Measurements from ENCODE around the gene PDSS1. TPM values are rescaled to one million over a fixed set of nuclear protein-coding genes. Genes with fewer than 3 reads are reported as not detected.
"Not testable (repeated sequence)": the region's sequence is repeated elsewhere in the genome, so short reads cannot be mapped to it uniquely, and the experiment has no call there.

Gene PDSS1
- polyA plus RNA-seq, 1 donor (not counting 4 experiments of a cell fraction or from before 2014, with no cell fraction given) = 36.6 TPM

- dilution Hi-C loops (cut with MboI; ENCODE audit: extremely low pct_ligation_motif_present, low sequenced_read_pairs) = no loop called here
- Histone ChIP-seq H3K9me1 (ENCODE audit: control insufficient read depth, extremely low read depth, insufficient read depth, low read length) (no peaks in the 10 kb centered on the region), H2AFZ (ENCODE audit: control insufficient read depth, low read length) (no peak overlapping the region), H3K9ac (ENCODE audit: control insufficient read depth, extremely low read depth, insufficient read depth, low read length) (no peak overlapping the region), H3K27ac (ENCODE audit: control insufficient read depth, insufficient read depth, low read length) (no peak overlapping the region), H3K79me2 (ENCODE audit: control insufficient read depth, insufficient read depth, low read length) (no peaks in the 10 kb centered on the region), H3K9me3 (ENCODE audit: control insufficient read depth, low read depth, low read length) (no peaks in the 10 kb centered on the region), H3K4me3 (ENCODE audit: control insufficient read depth in 2 of 3, extremely low read depth in 1 of 3, insufficient read depth in 2 of 3, low read depth in 1 of 3, low read length in 3 of 3) (no peak overlapping the region), H3K4me1 (ENCODE audit: control insufficient read depth, extremely low read depth, insufficient read depth, low read length) (no peaks in the 10 kb centered on the region), H3K36me3 (ENCODE audit: control insufficient read depth in 2 of 2, extremely low read depth in 1 of 2, insufficient read depth in 2 of 2, low read length in 2 of 2) (no peaks in the 10 kb centered on the region), H4K20me1 (ENCODE audit: control insufficient read depth, extremely low read depth, insufficient read depth, low read length) (no peaks in the 10 kb centered on the region), H3K4me2 (ENCODE audit: control insufficient read depth, extremely low read depth, insufficient read depth, low read depth, low read length) (no peak overlapping the region), H3K27me3 (ENCODE audit: control insufficient read depth, extremely low read depth, insufficient read depth, low read length) (no peaks in the 10 kb centered on the region)
- TF ChIP-seq, protein P1, sequence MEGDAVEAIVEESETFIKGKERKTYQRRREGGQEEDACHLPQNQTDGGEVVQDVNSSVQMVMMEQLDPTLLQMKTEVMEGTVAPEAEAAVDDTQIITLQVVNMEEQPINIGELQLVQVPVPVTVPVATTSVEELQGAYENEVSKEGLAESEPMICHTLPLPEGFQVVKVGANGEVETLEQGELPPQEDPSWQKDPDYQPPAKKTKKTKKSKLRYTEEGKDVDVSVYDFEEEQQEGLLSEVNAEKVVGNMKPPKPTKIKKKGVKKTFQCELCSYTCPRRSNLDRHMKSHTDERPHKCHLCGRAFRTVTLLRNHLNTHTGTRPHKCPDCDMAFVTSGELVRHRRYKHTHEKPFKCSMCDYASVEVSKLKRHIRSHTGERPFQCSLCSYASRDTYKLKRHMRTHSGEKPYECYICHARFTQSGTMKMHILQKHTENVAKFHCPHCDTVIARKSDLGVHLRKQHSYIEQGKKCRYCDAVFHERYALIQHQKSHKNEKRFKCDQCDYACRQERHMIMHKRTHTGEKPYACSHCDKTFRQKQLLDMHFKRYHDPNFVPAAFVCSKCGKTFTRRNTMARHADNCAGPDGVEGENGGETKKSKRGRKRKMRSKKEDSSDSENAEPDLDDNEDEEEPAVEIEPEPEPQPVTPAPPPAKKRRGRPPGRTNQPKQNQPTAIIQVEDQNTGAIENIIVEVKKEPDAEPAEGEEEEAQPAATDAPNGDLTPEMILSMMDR (optimal IDR thresholded peaks at IDR 0.05 in 1 of 3, IDR thresholded peaks at IDR 0.05 in 1 of 3, conservative IDR thresholded peaks at IDR 0.05 in 1 of 3; ENCODE audit: extremely low read depth in 1 of 3, insufficient read depth in 2 of 3, low read length in 3 of 3) = no peak
- TF ChIP-seq EZH2 (IDR thresholded peaks at IDR 0.05; ENCODE audit: low read length) = no peak
- DNase-seq (ENCODE audit: low read depth, low spot score) = no peak
- FAIRE-seq = no peak
Measured at GRCh38 chr10:26650406-26650805, 47.1 kb upstream of the PDSS1 start.

GRCh38 chr10:26651476-26651875 is 46.0 kb upstream of the PDSS1 start:
- H3K27ac ChIP-seq (ENCODE audit: control insufficient read depth, insufficient read depth, low read length); H2AFZ ChIP-seq (ENCODE audit: control insufficient read depth, low read length); H3K9ac ChIP-seq (ENCODE audit: control insufficient read depth, extremely low read depth, insufficient read depth, low read length); dilution Hi-C loops (cut with MboI; ENCODE audit: extremely low pct_ligation_motif_present, low sequenced_read_pairs); H3K79me2 ChIP-seq (ENCODE audit: control insufficient read depth, insufficient read depth, low read length); H3K4me3 ChIP-seq (ENCODE audit: control insufficient read depth in 2 of 3, extremely low read depth in 1 of 3, insufficient read depth in 2 of 3, low read depth in 1 of 3, low read length in 3 of 3); H4K20me1 ChIP-seq (ENCODE audit: control insufficient read depth, extremely low read depth, insufficient read depth, low read length); H3K9me3 ChIP-seq (ENCODE audit: control insufficient read depth, low read depth, low read length); H3K4me2 ChIP-seq (ENCODE audit: control insufficient read depth, extremely low read depth, insufficient read depth, low read depth, low read length); H3K36me3 ChIP-seq (ENCODE audit: control insufficient read depth in 2 of 2, extremely low read depth in 1 of 2, insufficient read depth in 2 of 2, low read length in 2 of 2); DNase-seq (ENCODE audit: low read depth, low spot score); FAIRE-seq; H3K27me3 ChIP-seq (ENCODE audit: control insufficient read depth, extremely low read depth, insufficient read depth, low read length); H3K4me1 ChIP-seq (ENCODE audit: control insufficient read depth, extremely low read depth, insufficient read depth, low read length); H3K9me1 ChIP-seq (ENCODE audit: control insufficient read depth, extremely low read depth, insufficient read depth, low read length): not testable (repeated sequence)

- no peaks in the 10 kb centered on the region for H3K9me3 ChIP-seq (ENCODE audit: control insufficient read depth, low read depth, low read length)
- no peak overlapping the region for H3K9ac ChIP-seq (ENCODE audit: control insufficient read depth, extremely low read depth, insufficient read depth, low read length)
- H2AFZ ChIP-seq (ENCODE audit: control insufficient read depth, low read length) = no peak overlapping the region
- H3K4me2 ChIP-seq (ENCODE audit: control insufficient read depth, extremely low read depth, insufficient read depth, low read depth, low read length) = no peak overlapping the region
- no peak for TF ChIP-seq EZH2 (IDR thresholded peaks at IDR 0.05; ENCODE audit: low read length)
- no peaks in the 10 kb centered on the region for H3K79me2 ChIP-seq (ENCODE audit: control insufficient read depth, insufficient read depth, low read length)
- H4K20me1 ChIP-seq (ENCODE audit: control insufficient read depth, extremely low read depth, insufficient read depth, low read length) = no peaks in the 10 kb centered on the region
- DNase-seq (ENCODE audit: low read depth, low spot score) = no peak
- dilution Hi-C loops (cut with MboI; ENCODE audit: extremely low pct_ligation_motif_present, low sequenced_read_pairs) = no loop called here
- no peaks in the 10 kb centered on the region for H3K9me1 ChIP-seq (ENCODE audit: control insufficient read depth, extremely low read depth, insufficient read depth, low read length)
- H3K27ac ChIP-seq (ENCODE audit: control insufficient read depth, insufficient read depth, low read length) = no peak overlapping the region
- H3K4me3 ChIP-seq (ENCODE audit: control insufficient read depth in 2 of 3, extremely low read depth in 1 of 3, insufficient read depth in 2 of 3, low read depth in 1 of 3, low read length in 3 of 3) = no peak overlapping the region
- no peaks in the 10 kb centered on the region for H3K36me3 ChIP-seq (ENCODE audit: control insufficient read depth in 2 of 2, extremely low read depth in 1 of 2, insufficient read depth in 2 of 2, low read length in 2 of 2)
- FAIRE-seq = no peak
- no peaks in the 10 kb centered on the region for H3K27me3 ChIP-seq (ENCODE audit: control insufficient read depth, extremely low read depth, insufficient read depth, low read length)
- H3K4me1 ChIP-seq (ENCODE audit: control insufficient read depth, extremely low read depth, insufficient read depth, low read length) = no peaks in the 10 kb centered on the region
Measured at GRCh38 chr10:26653004-26653403, 44.5 kb upstream of the PDSS1 start.
